HG02798 (cell line): ENCODE measurements around the gene KCNIP2.

Experiments used
- ATAC-seq: cut with Tn5 transposase; IDR thresholded peaks from one replicate; pipeline ENCODE4 v1.9.1; 2021; ENCODE audit warnings: mild to moderate bottlenecking; ENCODE audit not compliant: unreplicated experiment, poor library complexity

KCNIP2 gene

GRCh38 chr10:101829561-101830315 lies 13.9 kb downstream of the KCNIP2 start:
- peak; percentile 8 for ATAC-seq

GRCh38 chr10:101828766-101829551 lies 14.6 kb downstream of the KCNIP2 start:
- ATAC-seq: no peak

GRCh38 chr10:101827919-101828600 lies 15.5 kb downstream of the KCNIP2 start:
- no peak for ATAC-seq

- no peak for ATAC-seq
These were observed 16.7 kb downstream of the KCNIP2 start for GRCh38 chr10:101826852-101827434.

- no peak for ATAC-seq
These were observed 18.9 kb downstream of the KCNIP2 start for GRCh38 chr10:101824736-101825135.

- ATAC-seq: peak; percentile 8
These were observed 24.5 kb downstream of the KCNIP2 start for GRCh38 chr10:101818872-101819633.

GRCh38 chr10:101818119-101818871 lies 25.3 kb downstream of the KCNIP2 start, which contains the start of gene OGA:
OGA (minus strand) TSS chr10:101818444; CDS start chr10:101818022, 422 bp downstream.
- peak; percentile 96 for ATAC-seq

- ATAC-seq: no peak
These were observed 26.1 kb downstream of the KCNIP2 start for GRCh38 chr10:101817337-101818118.

GRCh38 chr10:101816913-101817336 lies 26.7 kb downstream of the KCNIP2 start:
- no peak for ATAC-seq

GRCh38 chr10:101816376-101816775 lies 27.2 kb downstream of the KCNIP2 start:
- no peak for ATAC-seq

- ATAC-seq: peak; percentile 19
These were observed 29.0 kb downstream of the KCNIP2 start for GRCh38 chr10:101814466-101815071.

GRCh38 chr10:101812606-101813005 lies 31.0 kb downstream of the KCNIP2 start:
- no peak for ATAC-seq

- no peak for ATAC-seq
These were observed 36.4 kb downstream of the KCNIP2 start for GRCh38 chr10:101807158-101807557.

- no peak for ATAC-seq
These were observed 40.1 kb downstream of the KCNIP2 start for GRCh38 chr10:101803511-101803910.

GRCh38 chr10:101797403-101798059 lies 46.1 kb downstream of the KCNIP2 start:
- no peak for ATAC-seq

- ATAC-seq: no peak
These were observed 50.1 kb downstream of the KCNIP2 start for GRCh38 chr10:101793526-101793925.

GRCh38 chr10:101789686-101790085 lies 53.9 kb downstream of the KCNIP2 start:
- no peak for ATAC-seq
